ENCODE data around the gene LCLAT1. TPM values are rescaled to one million over a fixed set of nuclear protein-coding genes. Genes with fewer than 3 reads are reported as not detected.

LCLAT1 gene
- total and polyA plus RNA-seq, 8 donors = 13.1 to 24.9 (median 14.8) TPM

- Histone ChIP-seq H3K27me3 (no peaks in the 10 kb centered on the region), H3K4me3 (no peak overlapping the region), H3K36me3 (no peaks in the 10 kb centered on the region), H3K4me1 (no peaks in the 10 kb centered on the region), H3K9me3 (no peaks in the 10 kb centered on the region), H3K27ac (no peak overlapping the region)
- ATAC-seq (no peak), DNase-seq (no peak)
- TF ChIP-seq CTCF (IDR thresholded peaks at IDR 0.05) = no peak
- intact Hi-C loops (cut with DNase I) = no loop called here
These were observed 233.1 kb downstream of the LCLAT1 start for GRCh38 chr2:30680121-30680520.

- H3K4me1 ChIP-seq = no peaks in the 10 kb centered on the region
- H3K27ac ChIP-seq = no peak overlapping the region
- no peak overlapping the region for H3K4me3 ChIP-seq
- intact Hi-C loops (cut with DNase I) = no loop called here
- no peaks in the 10 kb centered on the region for H3K27me3 ChIP-seq
- TF ChIP-seq CTCF (IDR thresholded peaks at IDR 0.05) = no peak
- H3K9me3 ChIP-seq = no peaks in the 10 kb centered on the region
- DNase-seq (no peak), ATAC-seq (no peak)
- H3K36me3 ChIP-seq = no peaks in the 10 kb centered on the region
These were observed 234.0 kb downstream of the LCLAT1 start for GRCh38 chr2:30681022-30681421.

- Histone ChIP-seq H3K4me1 (no peaks in the 10 kb centered on the region), H3K36me3 (no peaks in the 10 kb centered on the region), H3K9me3 (no peaks in the 10 kb centered on the region), H3K27ac (no peak overlapping the region), H3K27me3 (no peaks in the 10 kb centered on the region), H3K4me3 (no peak overlapping the region)
- ATAC-seq = no peak
- intact Hi-C loops (cut with DNase I) = no loop called here
- TF ChIP-seq CTCF (IDR thresholded peaks at IDR 0.05) = no peak
- no peak for DNase-seq
These were observed 236.3 kb downstream of the LCLAT1 start for GRCh38 chr2:30683236-30683956.

- no peak for TF ChIP-seq CTCF (IDR thresholded peaks at IDR 0.05)
- DNase-seq (no peak), ATAC-seq (no peak)
- H3K27me3 ChIP-seq = no peaks in the 10 kb centered on the region
- no peaks in the 10 kb centered on the region for H3K36me3 ChIP-seq
- intact Hi-C loops (cut with DNase I) = no loop called here
- H3K4me3 ChIP-seq = no peak overlapping the region
- H3K4me1 ChIP-seq = no peaks in the 10 kb centered on the region
- no peaks in the 10 kb centered on the region for H3K9me3 ChIP-seq
- no peak overlapping the region for H3K27ac ChIP-seq
These were observed 237.0 kb downstream of the LCLAT1 start for GRCh38 chr2:30684026-30684425.

GRCh38 chr2:30684516-30684915 is 237.5 kb downstream of the LCLAT1 start:
- ATAC-seq = no peak
- H3K4me3 ChIP-seq = no peak overlapping the region
- no peak for TF ChIP-seq CTCF (IDR thresholded peaks at IDR 0.05)
- no peak overlapping the region for H3K27ac ChIP-seq
- no peaks in the 10 kb centered on the region for H3K36me3 ChIP-seq
- intact Hi-C loops (cut with DNase I) = no loop called here
- no peaks in the 10 kb centered on the region for H3K27me3 ChIP-seq
- H3K9me3 ChIP-seq = no peaks in the 10 kb centered on the region
- peak in 2 of 4 donors; percentile 43 to 60 for DNase-seq
- peaks cover 0 to 2% of the 10 kb centered on the region in 2 donors for H3K4me1 ChIP-seq
